Stimulated activated CD4-positive, alpha-beta T cell treated with anti-CD3 and anti-CD28 coated beads, Interleukin-4, amount 100 ng/mL, for 24 hours (primary cell): ENCODE results near the gene SMAD6.

Source experiments
- DNase-seq: peaks from one replicate; pipeline ENCODE4 v3.0.0-alpha.2; 2020

SMAD6 gene

DNA sequence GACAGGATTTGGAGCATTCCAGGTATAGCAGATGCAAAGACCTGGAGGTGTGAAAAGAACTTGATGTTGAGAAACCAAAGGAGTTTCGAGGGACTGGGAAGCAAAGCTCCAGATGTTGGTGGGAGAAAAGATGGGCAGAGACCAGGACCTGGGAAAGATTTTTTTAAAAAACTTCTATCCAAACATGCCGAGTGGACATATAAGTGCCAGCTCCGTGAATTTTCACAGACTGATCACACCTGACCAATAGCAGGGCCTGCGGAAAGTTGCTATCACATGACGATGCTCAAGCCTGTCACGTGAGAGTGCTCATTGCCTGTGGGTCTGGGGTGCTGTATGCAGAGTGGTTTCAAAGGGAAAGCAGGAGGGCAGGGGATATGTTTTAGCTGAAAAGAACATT lies 19.9 kb downstream of the SMAD6 start:
- DNase-seq, result no peak

DNA sequence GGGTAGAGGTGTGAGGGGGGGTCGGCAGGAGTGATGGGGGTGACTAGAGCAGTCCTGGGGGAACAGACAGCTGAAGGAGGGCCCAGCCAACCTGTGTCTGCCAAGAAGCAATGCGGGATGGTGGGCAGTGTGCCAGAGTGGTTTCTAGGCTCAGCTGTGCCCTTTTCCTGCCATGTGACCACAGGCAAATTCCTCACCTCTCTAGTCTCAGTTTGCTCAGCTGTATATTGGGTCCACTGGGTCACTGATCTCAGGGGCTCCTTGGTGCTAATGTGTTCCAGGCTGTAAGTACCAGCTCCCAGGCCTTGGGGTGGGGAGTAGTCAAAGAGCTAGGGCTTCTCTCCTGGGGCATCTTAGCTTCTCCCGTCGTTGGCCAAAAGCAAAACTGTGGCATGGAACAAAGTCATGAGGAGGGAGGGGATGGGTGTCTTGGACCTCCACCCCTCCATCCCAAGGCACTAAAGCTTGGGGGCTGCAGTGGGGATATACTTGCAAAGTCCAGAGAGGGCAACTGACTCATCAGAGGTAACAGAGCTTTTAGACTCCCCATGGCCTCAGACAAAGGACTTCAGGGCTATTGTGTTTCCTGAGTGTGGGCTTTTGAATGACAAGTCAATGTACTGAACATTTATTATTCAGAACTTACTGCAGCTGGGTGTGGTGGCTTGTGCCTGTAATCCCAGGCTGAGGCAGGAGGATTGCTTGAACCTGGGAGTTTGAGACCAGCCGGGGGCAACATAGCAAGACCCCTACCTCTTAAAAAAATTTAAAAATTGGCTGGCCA lies 20.9 kb downstream of the SMAD6 start:
- DNase-seq, result no peak

DNA sequence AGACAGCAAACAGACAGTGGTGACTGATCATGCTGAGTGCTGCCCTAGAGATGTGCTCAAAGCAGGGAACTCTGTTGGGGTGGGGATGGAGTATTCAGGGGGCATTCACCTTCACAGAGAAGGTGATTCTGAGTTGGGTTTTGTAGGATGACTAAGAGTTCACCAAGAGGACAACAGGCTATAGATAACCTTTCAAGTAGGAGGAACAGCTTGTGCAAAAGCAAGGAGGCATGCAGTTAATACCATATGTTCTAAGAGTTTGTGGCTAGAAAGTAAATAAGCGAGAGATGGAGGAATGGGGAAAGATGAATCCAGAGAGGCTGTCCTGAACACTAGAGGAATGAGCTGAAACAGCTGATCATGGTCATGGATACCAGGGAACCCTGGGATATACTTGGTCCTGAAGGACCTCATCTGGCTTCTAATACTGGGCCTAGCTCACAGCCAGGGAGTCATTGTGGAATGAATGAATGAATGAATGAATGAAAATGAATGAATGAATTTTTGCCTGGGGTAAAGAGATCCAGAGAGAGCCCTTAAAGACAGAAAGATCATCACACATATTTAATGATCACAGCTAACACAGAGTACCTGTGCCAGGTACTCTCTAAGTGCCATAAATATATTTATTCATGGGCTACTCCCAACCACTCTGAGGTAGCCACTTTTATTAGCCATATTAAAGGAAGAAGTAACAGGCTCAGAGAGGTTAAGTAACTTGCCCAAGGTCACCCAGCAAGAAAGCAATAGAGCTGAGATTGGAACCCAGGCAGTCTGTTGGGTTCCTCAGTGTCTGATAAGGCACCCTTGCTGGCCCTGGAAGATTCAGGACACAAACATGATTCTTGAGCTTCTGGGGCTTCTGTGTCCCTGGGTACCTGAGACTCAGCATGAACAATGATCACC lies 22.0 kb downstream of the SMAD6 start:
- DNase-seq, result no peak

- DNase-seq, result no peak
Measured at GRCh38 chr15:66724732-66725463, 22.9 kb downstream of the SMAD6 start.

- DNase-seq, result no peak
Measured at GRCh38 chr15:66725464-66725785, 23.4 kb downstream of the SMAD6 start.

GRCh38 chr15:66726386-66726785 lies 24.4 kb downstream of the SMAD6 start:
- no peak for DNase-seq

DNA sequence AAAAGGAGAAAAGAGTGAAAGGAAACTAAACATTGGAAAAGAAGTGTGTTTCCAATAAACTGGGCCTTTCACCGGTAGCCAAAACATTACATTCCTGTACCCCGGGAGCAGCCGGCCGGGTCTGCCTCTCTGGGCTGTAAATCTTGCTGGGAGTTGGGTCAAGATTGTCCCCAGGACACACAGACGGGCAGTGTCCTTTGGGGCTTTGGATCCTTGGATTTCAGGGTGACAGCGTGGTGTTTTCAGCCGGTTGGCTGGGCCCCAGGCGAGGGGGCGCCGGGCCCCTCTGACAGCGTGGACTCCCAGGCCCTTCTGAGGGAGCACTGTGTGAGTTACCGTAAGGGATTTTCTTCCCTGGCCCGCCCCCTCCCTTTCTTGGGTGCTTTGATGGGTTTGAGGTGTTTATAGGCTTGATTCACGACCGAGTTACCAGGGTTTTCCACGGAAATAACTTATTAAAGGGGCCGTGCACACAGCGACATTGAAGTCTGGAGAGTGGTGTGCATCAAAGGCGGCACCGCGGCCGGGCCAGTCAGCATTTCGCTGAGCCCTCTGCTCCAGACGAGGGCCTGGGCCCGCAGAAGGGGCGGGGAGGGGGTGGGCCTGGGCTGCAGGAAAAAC lies 27.4 kb downstream of the SMAD6 start:
- DNase-seq, result no peak

DNA sequence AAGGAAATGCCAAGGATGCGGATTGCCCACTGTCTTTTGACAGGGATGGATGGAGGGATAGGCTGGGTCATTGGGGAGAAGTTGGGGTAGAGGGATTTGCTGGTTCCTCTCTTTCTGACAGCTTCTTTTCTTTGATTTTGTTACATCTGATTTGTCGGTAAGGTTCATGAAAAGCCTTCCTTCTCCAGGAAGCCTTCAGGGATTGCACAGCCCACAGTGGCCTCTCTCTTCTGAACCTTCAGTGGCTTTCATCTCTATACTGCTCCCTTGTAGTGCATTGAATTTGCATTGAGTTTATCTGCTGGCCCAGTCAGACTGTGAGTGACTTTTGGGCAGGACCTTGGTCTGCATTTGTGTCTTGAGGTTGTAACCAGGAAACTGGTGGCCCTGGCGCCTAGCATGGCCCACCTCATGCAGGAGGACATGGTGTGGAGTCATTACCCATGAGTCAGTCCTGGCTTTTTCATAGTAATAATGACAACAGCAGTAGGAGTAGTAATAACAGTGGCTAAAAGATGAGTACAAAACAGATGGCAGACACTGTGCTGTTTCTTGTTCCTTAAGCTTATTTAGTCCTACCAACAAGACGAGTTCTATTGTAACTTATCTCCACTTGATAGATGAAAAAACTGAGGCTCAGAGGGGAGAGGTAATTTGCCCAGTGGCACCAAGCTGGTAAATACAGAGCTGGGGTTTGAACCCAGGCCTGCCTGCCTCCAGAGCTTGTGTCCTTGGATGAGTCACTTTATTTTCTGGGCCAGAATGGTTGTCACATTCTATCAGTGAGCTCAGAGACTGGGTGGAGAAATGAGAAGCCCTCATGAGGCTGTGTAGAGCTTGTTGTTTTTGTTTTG lies 28.4 kb downstream of the SMAD6 start:
- no peak for DNase-seq

- DNase-seq, result no peak
Measured at GRCh38 chr15:66733976-66734375, 31.9 kb downstream of the SMAD6 start.

DNA sequence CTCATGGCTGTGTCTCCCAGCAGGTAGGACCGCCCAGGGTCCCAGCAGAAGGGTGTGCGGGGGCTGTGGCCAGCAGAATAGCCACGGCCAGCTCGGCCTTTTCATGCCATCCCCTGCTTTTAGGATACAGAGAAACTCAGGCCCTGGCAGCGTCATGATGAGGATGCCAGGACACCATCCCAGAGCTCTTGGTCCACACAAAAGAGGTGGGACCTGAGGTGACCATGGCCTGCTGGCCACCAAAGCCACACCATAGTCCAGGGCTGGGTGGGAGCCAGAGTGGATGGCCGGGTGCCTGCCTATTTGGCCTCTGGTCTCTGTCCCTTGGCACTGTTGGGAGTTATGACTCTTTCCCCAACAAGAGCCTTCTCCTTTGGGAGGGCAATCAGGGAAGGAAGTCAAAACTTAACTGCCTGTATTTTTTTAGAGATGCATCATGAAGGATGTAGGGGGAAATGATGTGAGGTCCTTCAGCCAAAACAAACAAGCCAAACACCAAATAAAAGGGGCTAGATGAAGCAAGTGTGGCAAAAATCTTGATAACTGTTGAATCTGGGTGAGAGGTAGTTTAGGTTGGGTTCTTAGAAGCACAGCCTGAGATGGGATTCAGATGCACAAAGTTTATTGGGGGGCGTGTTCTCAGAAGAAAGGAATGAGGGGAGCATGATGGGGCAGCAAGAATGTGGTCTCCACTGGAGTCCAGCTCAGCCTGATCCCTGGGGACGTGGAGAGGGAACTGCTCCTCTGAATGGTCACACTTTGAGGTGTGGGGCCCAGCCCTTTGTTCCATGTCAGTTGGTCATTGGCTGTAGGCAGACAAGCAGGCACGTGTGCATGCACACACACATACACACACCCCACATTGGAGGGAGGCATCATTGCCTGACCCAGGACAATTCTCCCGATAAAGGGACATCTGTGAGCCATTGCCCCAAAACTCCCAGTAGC lies 33.2 kb downstream of the SMAD6 start:
- no peak for DNase-seq

- DNase-seq, result no peak
Measured at GRCh38 chr15:66735909-66736305, 33.9 kb downstream of the SMAD6 start.

DNA sequence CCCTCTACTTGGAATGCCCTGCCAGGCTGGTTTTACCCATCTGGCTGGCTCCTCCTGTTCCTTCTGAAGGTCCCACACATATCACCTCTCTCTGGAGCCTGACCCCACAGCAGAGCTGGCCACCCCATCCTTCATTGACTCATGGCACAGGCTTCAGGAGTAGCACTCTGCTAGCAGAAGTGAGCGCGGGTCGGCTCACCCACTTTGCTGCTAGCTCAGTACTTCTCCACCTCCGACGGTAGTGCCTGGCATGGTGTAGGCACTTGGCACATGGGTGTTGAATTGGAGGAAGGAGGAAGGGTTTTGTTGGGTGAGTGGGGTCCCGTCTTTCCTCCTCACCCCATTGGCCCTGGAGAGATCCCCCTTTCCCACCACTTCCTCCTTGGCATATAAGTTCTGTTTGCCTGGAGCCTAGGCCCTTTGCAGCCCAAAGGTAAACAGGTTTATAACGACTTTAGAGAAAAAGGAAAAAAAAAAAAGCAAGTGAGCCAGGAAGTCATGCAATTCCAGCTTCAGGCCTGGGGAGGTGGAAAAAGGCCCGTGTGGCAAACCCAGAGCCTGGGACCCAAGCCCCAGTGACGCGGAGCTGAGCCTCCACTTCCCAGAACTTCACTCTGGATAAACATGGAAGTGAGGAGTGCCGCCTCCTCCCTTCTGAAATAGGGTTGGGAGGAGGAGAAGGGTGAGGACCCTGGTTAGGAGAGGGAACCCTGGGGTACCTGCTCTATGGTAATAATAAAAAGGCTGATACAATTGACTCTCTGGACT lies 35.4 kb downstream of the SMAD6 start:
- DNase-seq, result no peak

GRCh38 chr15:66738116-66738515 lies 36.1 kb downstream of the SMAD6 start:
- DNase-seq, result no peak

- DNase-seq, result no peak
Measured at GRCh38 chr15:66738595-66738994, 36.6 kb downstream of the SMAD6 start.

GRCh38 chr15:66739287-66739686 lies 37.3 kb downstream of the SMAD6 start:
- no peak for DNase-seq

DNA sequence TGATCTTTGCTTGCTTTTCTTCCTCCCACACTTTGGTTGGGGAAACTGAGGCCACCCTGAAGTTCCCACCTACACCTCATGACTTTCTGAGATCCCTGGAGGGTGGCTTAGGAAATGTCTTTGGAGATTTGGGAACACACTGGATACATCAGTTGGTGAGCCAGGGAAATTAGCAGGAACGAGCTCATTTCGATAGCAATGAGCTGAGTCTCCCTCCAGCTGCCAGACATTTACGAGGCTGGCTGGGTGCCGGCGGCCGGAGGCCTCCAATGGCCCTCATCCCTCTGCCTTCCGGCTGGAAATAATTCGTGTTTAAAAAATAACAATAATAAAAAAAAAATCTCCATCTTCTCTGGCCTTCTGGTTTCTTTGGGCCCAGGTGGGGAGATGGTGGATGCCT lies 38.8 kb downstream of the SMAD6 start:
- no peak for DNase-seq

- DNase-seq, result no peak
Measured at GRCh38 chr15:66741646-66742045, 39.6 kb downstream of the SMAD6 start.

DNA sequence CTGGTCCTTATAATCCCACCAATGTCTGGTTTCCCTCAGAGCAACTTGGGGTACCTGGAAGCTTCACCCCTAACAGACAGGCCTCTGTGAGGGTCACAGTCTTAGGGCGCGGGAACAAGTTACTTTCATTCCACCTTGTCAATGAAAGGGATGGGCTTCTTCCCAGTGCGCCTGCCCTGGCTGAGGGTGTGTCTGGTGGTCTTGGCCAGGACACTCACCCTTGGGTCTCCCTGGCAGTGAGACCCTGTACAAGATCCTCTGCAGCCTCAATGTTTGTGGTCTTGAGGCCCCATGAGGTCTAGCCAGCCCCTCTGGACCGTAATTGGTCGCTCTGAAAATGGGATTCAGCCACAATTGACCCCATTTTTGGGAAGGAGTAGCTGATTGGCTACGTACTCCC lies 40.2 kb downstream of the SMAD6 start:
- no peak for DNase-seq

- DNase-seq, result no peak
Measured at GRCh38 chr15:66743204-66743603, 41.2 kb downstream of the SMAD6 start.
